K562 (cell line): Measurements from ENCODE around the gene SUCO. TPM values are rescaled to one million over a fixed set of nuclear protein-coding genes. Genes with fewer than 3 reads are reported as not detected.
A peak's percentile ranks its signal among the peaks of the same experiment; 100 is the strongest.

Experiments used
- ARHGAP35 ChIP-seq: fragments of 450-650 bp; IDR thresholded peaks from 2 replicates; pipeline ENCODE4 v1.6.1; 2018; ENCODE audit not compliant: partially characterized antibody
- ATF3 ChIP-seq, 2 experiments: fragments of 450-650 bp in 1 of 2; sonication (generic) in 1 of 2; formaldehyde crosslinking in 1 of 2; IDR thresholded peaks in 1 of 2; conservative IDR thresholded peaks in 1 of 2; 2 replicates each; pipeline versions ENCODE4 v1.6.1 to v1.8.1; 2016 to 2023; ENCODE audit warnings: mild to moderate bottlenecking in 2 of 2, moderate library complexity in 2 of 2, inconsistent platforms in 1 of 2, missing genetic modification reagents in 1 of 2
- C11orf30 ChIP-seq: fragments of 450-650 bp; IDR thresholded peaks from 2 replicates; pipeline ENCODE4 v1.6.1; 2016; ENCODE audit warnings: low read depth, mild to moderate bottlenecking
- CTBP1 ChIP-seq: fragments of 450-650 bp; IDR thresholded peaks from 2 replicates; pipeline ENCODE4 v1.6.1; 2016; ENCODE audit warnings: borderline replicate concordance
- DMBX1 ChIP-seq: fragments of 250-450 bp; sonication (Bioruptor Pico); IDR thresholded peaks from 2 replicates; pipeline ENCODE4 v1.8.0; 2022; ENCODE audit warnings: inconsistent platforms, mild to moderate bottlenecking, moderate library complexity, borderline replicate concordance
- FOSL1 ChIP-seq: fragments of 200-800 bp; sonication (Bioruptor generic); conservative IDR thresholded peaks from 2 replicates; pipeline ENCODE4 v1.6.1; 2016; ENCODE audit warnings: missing genetic modification characterization, missing compliant biosample characterization
- JUN ChIP-seq, 2 experiments: sonication (generic) in 1 of 2; formaldehyde crosslinking in 1 of 2; IDR thresholded peaks; 2 replicates each; pipeline versions ENCODE4 v1.6.1 to v1.8.0; 2012 to 2022; ENCODE audit warnings: borderline replicate concordance in 2 of 2, mild to moderate bottlenecking in 2 of 2, improper control_type of control experiment in 1 of 2, low read depth in 1 of 2, low read length in 1 of 2, missing genetic modification reagents in 1 of 2
- LEF1 ChIP-seq: fragments of 450-650 bp; IDR thresholded peaks from 2 replicates; pipeline ENCODE4 v1.6.1; 2016; ENCODE audit warnings: mild to moderate bottlenecking
- MAFG ChIP-seq: fragments of 450-650 bp; conservative IDR thresholded peaks from 2 replicates; pipeline ENCODE4 v1.6.1; 2016; ENCODE audit warnings: missing genetic modification characterization, missing compliant biosample characterization
- RAD51 ChIP-seq: fragments of 450-650 bp; IDR thresholded peaks from 2 replicates; pipeline ENCODE4 v1.7.1; 2016; ENCODE audit warnings: low read depth, mild to moderate bottlenecking, borderline replicate concordance
- SMARCA4 ChIP-seq: fragments of 450-650 bp; IDR thresholded peaks from 2 replicates; pipeline ENCODE4 v1.6.1; 2016
- SPI1 ChIP-seq: IDR thresholded peaks from 2 replicates; pipeline ENCODE4 v1.6.1; 2011; ENCODE audit warnings: low read depth, low read length, control low read depth, borderline replicate concordance
- SUPT5H ChIP-seq: fragments of 450-650 bp; IDR thresholded peaks from 2 replicates; pipeline ENCODE4 v1.6.1; 2016
- TOE1 ChIP-seq, 2 experiments: fragments of 450-650 bp in 1 of 2; sonication (generic) in 1 of 2; formaldehyde crosslinking in 1 of 2; IDR thresholded peaks; 2 replicates each; pipeline versions ENCODE4 v1.7.1 to v1.8.0; 2016 to 2022; ENCODE audit warnings: borderline replicate concordance in 2 of 2, mild to moderate bottlenecking in 2 of 2, antibody characterized with exemption in 1 of 2, inconsistent platforms in 1 of 2, low read depth in 1 of 2, missing genetic modification reagents in 1 of 2, moderate library complexity in 1 of 2
- USF1 ChIP-seq: sonication (generic); formaldehyde crosslinking; IDR thresholded peaks from 2 replicates; pipeline ENCODE4 v1.9.0; 2022; ENCODE audit warnings: mild to moderate bottlenecking, missing genetic modification reagents
- ZNF316 ChIP-seq: fragments of 450-650 bp; IDR thresholded peaks from 2 replicates; pipeline ENCODE4 v1.6.1; 2016
- ZNF589 ChIP-seq: fragments of 200-800 bp; sonication (Bioruptor generic); IDR thresholded peaks from 2 replicates; pipeline ENCODE4 v1.6.1; 2016; ENCODE audit warnings: low read depth, missing genetic modification characterization, missing compliant biosample characterization
- polyA plus RNA-seq, 8 experiments: library from polyadenylated mRNA; depleted of rRNA in 4 of 8; stranded (reverse) in 5 of 8; unstranded in 3 of 8; fragments of >200 nt; fragmentation: Nextera tagmentation in 2 of 8; fragmentation: Illumina TruSeq in 1 of 8; extraction: Ambion mirVana in 2 of 8; extraction: Trizol in 1 of 8; gene quantifications; 2 replicates each; pipeline versions ENCODE4 v1.2.1 to v1.2.3, GENCODE V29; 2011 to 2014; ENCODE audit warnings: inconsistent platforms in 1 of 8, missing spikeins in 1 of 8
- total RNA-seq, 7 experiments: library from RNA; depleted of rRNA in 6 of 7; stranded (reverse); fragments of >200 nt in 6 of 7; fragmentation: Illumina TruSeq in 2 of 7; extraction: Trizol in 2 of 7; gene quantifications; 2 replicates each; pipeline versions ENCODE4 v1.2.1 to v1.2.3, GENCODE V29; 2011 to 2021; ENCODE audit warnings: low replicate concordance in 1 of 7
- TF ChIP-seq, protein P1 (sequence below), 2 experiments: IDR thresholded peaks in 1 of 2; conservative IDR thresholded peaks in 1 of 2; 2 replicates each; pipeline ENCODE4 v1.6.1; 2016; ENCODE audit warnings: low read depth in 2 of 2, mild to moderate bottlenecking in 1 of 2, missing compliant biosample characterization in 1 of 2, missing genetic modification characterization in 1 of 2, moderate library complexity in 1 of 2
- TF ChIP-seq, protein P2 (sequence below): fragments of 450-650 bp; formaldehyde crosslinking; IDR thresholded peaks from 2 replicates; pipeline ENCODE4 v1.4.0; 2020; ENCODE audit warnings: mild to moderate bottlenecking, moderate library complexity
- TF ChIP-seq, protein P3 (sequence below): fragments of 450-650 bp; IDR thresholded peaks from 2 replicates; pipeline ENCODE4 v1.6.1; 2016

The SUCO gene
- total and polyA plus RNA-seq, 9 of the 15 experiments (the other 6 are each of a cell fraction or from before 2014, with no cell fraction given), result 2.5 to 20.6 (median 14.3) TPM

DNA sequence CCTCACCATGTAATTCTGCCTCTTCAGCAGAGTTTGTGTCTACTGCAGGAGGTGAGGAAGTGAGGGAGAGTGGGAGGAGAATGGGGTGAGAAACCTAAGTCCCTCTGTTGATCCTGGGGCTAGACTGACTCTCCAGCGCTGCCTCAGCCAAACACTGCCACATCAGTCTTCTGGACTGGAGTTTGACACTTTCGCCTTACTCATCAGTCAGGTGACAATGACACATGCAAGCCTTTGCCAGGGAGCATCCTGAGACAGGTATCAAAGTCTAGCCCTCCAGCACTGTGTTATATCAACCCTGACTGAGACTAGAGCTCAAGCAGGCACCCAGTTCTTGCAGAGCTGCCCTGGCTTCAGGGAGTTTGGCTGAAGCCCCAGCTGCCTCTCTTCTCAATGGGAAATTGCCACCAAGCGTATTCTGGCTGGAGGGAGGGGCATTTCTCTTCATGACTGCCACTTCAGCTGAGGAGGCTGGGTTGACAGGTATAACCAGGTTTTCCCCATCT is 33.3 kb upstream of the SUCO start (continued):
- TF ChIP-seq, protein P1, sequence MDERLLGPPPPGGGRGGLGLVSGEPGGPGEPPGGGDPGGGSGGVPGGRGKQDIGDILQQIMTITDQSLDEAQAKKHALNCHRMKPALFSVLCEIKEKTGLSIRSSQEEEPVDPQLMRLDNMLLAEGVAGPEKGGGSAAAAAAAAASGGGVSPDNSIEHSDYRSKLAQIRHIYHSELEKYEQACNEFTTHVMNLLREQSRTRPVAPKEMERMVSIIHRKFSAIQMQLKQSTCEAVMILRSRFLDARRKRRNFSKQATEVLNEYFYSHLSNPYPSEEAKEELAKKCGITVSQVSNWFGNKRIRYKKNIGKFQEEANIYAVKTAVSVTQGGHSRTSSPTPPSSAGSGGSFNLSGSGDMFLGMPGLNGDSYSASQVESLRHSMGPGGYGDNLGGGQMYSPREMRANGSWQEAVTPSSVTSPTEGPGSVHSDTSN (CRISPR knock-in tag; IDR thresholded peaks at IDR 0.05; ENCODE audit: low read depth), result no peak
- TF ChIP-seq, protein P1 (tag; conservative IDR thresholded peaks at IDR 0.05; ENCODE audit: low read depth), result peak; percentile 74
- peak; percentile 30; the same call in 1 of the 2 replicates for TF ChIP-seq SMARCA4
- TF ChIP-seq ARHGAP35, result no peak
- TF ChIP-seq, protein P2, sequence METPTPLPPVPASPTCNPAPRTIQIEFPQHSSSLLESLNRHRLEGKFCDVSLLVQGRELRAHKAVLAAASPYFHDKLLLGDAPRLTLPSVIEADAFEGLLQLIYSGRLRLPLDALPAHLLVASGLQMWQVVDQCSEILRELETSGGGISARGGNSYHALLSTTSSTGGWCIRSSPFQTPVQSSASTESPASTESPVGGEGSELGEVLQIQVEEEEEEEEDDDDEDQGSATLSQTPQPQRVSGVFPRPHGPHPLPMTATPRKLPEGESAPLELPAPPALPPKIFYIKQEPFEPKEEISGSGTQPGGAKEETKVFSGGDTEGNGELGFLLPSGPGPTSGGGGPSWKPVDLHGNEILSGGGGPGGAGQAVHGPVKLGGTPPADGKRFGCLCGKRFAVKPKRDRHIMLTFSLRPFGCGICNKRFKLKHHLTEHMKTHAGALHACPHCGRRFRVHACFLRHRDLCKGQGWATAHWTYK, result no peak
- peak; percentile 52; the same call in 1 of the 2 replicates for TF ChIP-seq SPI1
- TF ChIP-seq LEF1, result no peak
- TF ChIP-seq FOSL1 (tag), result peak; percentile 95
- TF ChIP-seq, protein P3, sequence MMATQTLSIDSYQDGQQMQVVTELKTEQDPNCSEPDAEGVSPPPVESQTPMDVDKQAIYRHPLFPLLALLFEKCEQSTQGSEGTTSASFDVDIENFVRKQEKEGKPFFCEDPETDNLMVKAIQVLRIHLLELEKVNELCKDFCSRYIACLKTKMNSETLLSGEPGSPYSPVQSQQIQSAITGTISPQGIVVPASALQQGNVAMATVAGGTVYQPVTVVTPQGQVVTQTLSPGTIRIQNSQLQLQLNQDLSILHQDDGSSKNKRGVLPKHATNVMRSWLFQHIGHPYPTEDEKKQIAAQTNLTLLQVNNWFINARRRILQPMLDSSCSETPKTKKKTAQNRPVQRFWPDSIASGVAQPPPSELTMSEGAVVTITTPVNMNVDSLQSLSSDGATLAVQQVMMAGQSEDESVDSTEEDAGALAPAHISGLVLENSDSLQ, result peak; percentile 58; the same call in 1 of the 2 replicates
- TF ChIP-seq TOE1 (IDR thresholded peaks at IDR 0.05; ENCODE audit: borderline replicate concordance), result peak; percentile 31; the same call in 1 of the 2 replicates
- no peak for TF ChIP-seq TOE1 (CRISPR knock-in tag; IDR thresholded peaks at IDR 0.05; ENCODE audit: borderline replicate concordance, low read depth)
- peak; percentile 45; the same call in 1 of the 2 replicates for TF ChIP-seq USF1 (CRISPR knock-in tag)
- 0 out of 2 replicates have a peak, but pooled peaks have one; percentile 29 for TF ChIP-seq RAD51
- TF ChIP-seq ZNF589 (CRISPR knock-in tag), result 0 out of 2 replicates have a peak, but pooled peaks have one; percentile 24
- TF ChIP-seq CTBP1, result peak; percentile 85
- 0 out of 2 replicates have a peak, but pooled peaks have one; percentile 24 for TF ChIP-seq DMBX1 (CRISPR knock-in tag)
- TF ChIP-seq MAFG, result peak; percentile 62
- TF ChIP-seq JUN (IDR thresholded peaks at IDR 0.05; ENCODE audit: borderline replicate concordance, low read depth, low read length), result peak; percentile 81
- no peak for TF ChIP-seq JUN (CRISPR knock-in tag; IDR thresholded peaks at IDR 0.05; ENCODE audit: borderline replicate concordance)
- TF ChIP-seq C11orf30, result peak; percentile 70; the same call in 1 of the 2 replicates
- TF ChIP-seq ATF3 (IDR thresholded peaks at IDR 0.05), result peak; percentile 81
- peak; percentile 50; the same call in 1 of the 2 replicates for TF ChIP-seq ATF3 (CRISPR knock-in tag; conservative IDR thresholded peaks at IDR 0.05)
- TF ChIP-seq SUPT5H, result no peak
- TF ChIP-seq ZNF316, result peak; percentile 67
